ENCODE data around the gene PFDN2. TPM values are rescaled to one million over a fixed set of nuclear protein-coding genes. Genes with fewer than 3 reads are reported as not detected.

PFDN2 gene
- total RNA-seq, 1 donor from 2014 or later = 132 TPM

- DNase-seq (ENCODE audit: low read depth) = no peak
- H3K36me3 ChIP-seq (ENCODE audit: control insufficient read depth, insufficient read depth, low read length) = no peaks in the 10 kb centered on the region
- no peak overlapping the region for H3K4me3 ChIP-seq (ENCODE audit: low read depth, low read length)
- H3K27me3 ChIP-seq (ENCODE audit: control insufficient read depth, insufficient read depth, low read length) = no peaks in the 10 kb centered on the region
- TF ChIP-seq CTCF (IDR thresholded peaks at IDR 0.05; ENCODE audit: insufficient read depth, low read length, poor library complexity, severe bottlenecking) = no peak
Observed at GRCh38 chr1:161114556-161114955, 3.3 kb downstream of the PFDN2 start.

- no peaks in the 10 kb centered on the region for H3K36me3 ChIP-seq (ENCODE audit: control insufficient read depth, insufficient read depth, low read length)
- no peaks in the 10 kb centered on the region for H3K27me3 ChIP-seq (ENCODE audit: control insufficient read depth, insufficient read depth, low read length)
- no peak for DNase-seq (ENCODE audit: low read depth)
- no peak for TF ChIP-seq CTCF (IDR thresholded peaks at IDR 0.05; ENCODE audit: insufficient read depth, low read length, poor library complexity, severe bottlenecking)
- H3K4me3 ChIP-seq (ENCODE audit: low read depth, low read length) = no peak overlapping the region
Observed at GRCh38 chr1:161113915-161114314, 3.9 kb downstream of the PFDN2 start.

GRCh38 chr1:161111527-161111926 is 6.3 kb downstream of the PFDN2 start:
- Histone ChIP-seq H3K36me3 (ENCODE audit: control insufficient read depth, insufficient read depth, low read length) (no peaks in the 10 kb centered on the region), H3K4me3 (ENCODE audit: low read depth, low read length) (no peak overlapping the region), H3K27me3 (ENCODE audit: control insufficient read depth, insufficient read depth, low read length) (no peaks in the 10 kb centered on the region)
- TF ChIP-seq CTCF (IDR thresholded peaks at IDR 0.05; ENCODE audit: insufficient read depth, low read length, poor library complexity, severe bottlenecking) = no peak
- no peak for DNase-seq (ENCODE audit: low read depth)

- Histone ChIP-seq H3K36me3 (ENCODE audit: control insufficient read depth, insufficient read depth, low read length) (no peaks in the 10 kb centered on the region), H3K27me3 (ENCODE audit: control insufficient read depth, insufficient read depth, low read length) (no peaks in the 10 kb centered on the region), H3K4me3 (ENCODE audit: low read depth, low read length) (no peak overlapping the region)
- DNase-seq (ENCODE audit: low read depth) = no peak
- TF ChIP-seq CTCF (IDR thresholded peaks at IDR 0.05; ENCODE audit: insufficient read depth, low read length, poor library complexity, severe bottlenecking) = no peak
Observed at GRCh38 chr1:161111117-161111516, 6.7 kb downstream of the PFDN2 start.

- no peak for TF ChIP-seq CTCF (IDR thresholded peaks at IDR 0.05; ENCODE audit: insufficient read depth, low read length, poor library complexity, severe bottlenecking)
- no peak overlapping the region for H3K4me3 ChIP-seq (ENCODE audit: low read depth, low read length)
- no peak for DNase-seq (ENCODE audit: low read depth)
- no peaks in the 10 kb centered on the region for H3K36me3 ChIP-seq (ENCODE audit: control insufficient read depth, insufficient read depth, low read length)
- H3K27me3 ChIP-seq (ENCODE audit: control insufficient read depth, insufficient read depth, low read length) = no peaks in the 10 kb centered on the region
Observed at GRCh38 chr1:161106431-161106830, 11.4 kb downstream of the PFDN2 start.

- no peak for TF ChIP-seq CTCF (IDR thresholded peaks at IDR 0.05; ENCODE audit: insufficient read depth, low read length, poor library complexity, severe bottlenecking)
- H3K36me3 ChIP-seq (ENCODE audit: control insufficient read depth, insufficient read depth, low read length) = no peaks in the 10 kb centered on the region
- H3K4me3 ChIP-seq (ENCODE audit: low read depth, low read length) = no peak overlapping the region
- no peaks in the 10 kb centered on the region for H3K27me3 ChIP-seq (ENCODE audit: control insufficient read depth, insufficient read depth, low read length)
- DNase-seq (ENCODE audit: low read depth) = no peak
Observed at GRCh38 chr1:161100556-161100955, 17.3 kb downstream of the PFDN2 start.

Data from kidney epithelial cell (primary cell).